ENCODE data around the gene SAMHD1.
A peak's percentile ranks its signal among the peaks of the same experiment; 100 is the strongest.
"Not testable (repeated sequence)": the region's sequence is repeated elsewhere in the genome, so short reads cannot be mapped to it uniquely, and the experiment has no call there.

SAMHD1 gene

DNA sequence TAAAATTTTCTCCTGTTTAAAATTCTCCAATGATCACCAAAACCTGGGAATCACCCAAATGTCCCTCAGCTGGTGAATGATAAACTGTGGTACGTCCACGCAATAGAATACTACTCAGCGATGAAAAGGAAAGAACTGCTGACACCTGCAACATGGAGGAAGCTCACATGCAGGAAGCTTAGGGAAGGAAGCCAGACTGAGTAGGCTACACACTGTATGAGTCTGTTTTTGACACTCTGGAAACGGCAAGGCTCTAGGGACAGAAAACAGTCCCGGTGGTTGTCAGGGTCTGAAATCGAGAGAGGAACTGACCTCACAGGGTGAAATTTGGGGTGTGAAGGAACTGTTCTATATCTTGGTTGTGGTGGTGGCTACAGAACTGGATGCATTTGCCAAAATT is 100.7 kb downstream of the SAMHD1 start:
- DNase-seq, result no peak

DNA sequence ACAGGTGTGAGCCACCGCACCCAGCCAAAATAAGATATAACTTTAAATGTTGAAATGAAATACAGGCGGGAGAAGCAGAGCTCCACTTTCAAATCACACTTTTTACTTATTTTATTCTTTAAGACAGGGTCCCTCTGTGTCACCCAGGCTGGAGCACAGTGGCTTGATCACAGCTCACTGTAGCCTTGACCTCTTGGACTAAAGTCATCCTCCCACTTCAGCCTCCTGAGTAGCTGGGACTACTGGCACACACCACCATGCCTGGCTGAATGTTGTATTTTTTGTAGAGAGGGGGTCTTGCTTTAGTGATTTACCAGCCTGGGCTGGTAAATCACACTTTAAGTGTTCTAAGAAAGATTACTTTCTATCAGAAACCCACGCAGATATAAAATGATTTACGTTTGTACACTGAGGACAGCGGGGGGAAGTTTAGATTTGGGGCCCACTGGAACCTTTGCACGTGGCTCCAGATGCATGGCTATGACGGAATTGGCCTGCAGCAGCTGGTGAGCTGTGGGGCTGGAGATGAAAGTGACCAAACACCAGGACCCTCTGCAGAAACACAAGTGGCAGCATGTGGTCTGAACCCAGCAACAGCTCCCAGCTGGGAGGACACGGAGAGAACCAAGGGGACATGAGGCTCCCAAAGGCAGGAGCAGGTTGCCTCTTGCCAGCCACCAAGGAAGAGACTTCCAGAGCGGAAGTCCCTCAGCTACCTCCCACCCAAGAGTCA is 102.0 kb downstream of the SAMHD1 start:
- DNase-seq, result no peak

DNA sequence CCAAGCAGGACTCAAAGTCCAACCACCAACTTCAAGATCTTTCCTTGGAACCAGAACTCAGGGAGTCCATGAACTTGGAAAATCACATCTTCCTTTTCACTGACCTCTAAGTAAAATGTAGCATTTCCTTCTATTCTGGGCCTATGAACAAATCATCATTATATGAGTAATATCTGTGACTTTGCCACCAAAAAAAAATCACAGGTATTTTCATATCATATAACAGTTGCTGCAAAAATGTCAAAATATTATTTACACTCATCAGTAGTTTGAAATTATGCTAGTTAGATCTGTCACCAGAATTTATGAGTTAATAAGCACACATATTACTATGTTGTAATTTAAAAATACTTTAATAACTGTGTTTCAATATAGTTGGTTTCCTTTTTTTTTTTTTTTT is 102.8 kb downstream of the SAMHD1 start:
- DNase-seq, result no peak

DNA sequence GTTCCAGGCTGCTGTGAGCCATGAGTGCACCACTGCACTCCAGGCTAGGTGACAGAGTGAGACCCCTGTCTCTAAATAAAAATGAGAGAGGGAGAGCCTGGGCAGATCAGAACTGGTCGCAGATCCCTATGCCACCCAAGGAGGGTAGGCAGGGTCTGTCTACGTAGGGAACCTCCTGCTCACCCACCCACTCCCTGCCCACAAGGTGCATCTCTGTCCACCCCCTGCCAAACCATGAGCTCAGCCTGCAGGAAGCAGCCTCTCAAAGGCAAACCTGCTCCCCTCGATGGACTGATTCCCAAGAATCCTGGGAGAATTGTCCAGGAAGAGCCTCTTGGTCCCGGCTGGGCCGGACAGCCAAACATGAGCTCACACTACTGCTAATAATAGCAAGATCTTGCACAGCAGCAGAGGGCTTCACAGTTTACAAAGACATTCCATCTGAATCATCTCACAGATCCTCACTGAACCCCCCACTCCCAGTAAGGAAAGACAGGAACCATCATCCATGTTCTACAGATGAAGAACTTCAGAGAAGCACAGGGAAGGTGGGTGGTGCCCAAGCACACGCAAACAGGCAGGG is 103.3 kb downstream of the SAMHD1 start:
- no peak for DNase-seq

DNA sequence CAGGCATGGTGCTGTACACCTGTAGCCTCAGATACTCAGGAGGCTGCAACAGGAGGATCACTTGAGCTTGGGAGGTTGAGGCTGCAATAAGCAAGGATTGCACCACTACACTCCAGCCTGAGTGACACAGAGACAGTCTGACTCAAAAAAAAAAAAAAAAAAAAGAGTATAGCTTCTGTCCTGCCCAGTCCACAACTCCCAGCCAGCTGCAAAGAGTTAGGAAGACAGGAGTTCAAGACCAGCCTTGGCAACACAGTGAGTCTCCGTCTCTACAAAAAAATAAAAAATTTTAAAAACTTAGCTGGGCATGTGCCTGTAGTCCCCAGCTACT is 103.8 kb downstream of the SAMHD1 start:
- DNase-seq, result no peak

DNA sequence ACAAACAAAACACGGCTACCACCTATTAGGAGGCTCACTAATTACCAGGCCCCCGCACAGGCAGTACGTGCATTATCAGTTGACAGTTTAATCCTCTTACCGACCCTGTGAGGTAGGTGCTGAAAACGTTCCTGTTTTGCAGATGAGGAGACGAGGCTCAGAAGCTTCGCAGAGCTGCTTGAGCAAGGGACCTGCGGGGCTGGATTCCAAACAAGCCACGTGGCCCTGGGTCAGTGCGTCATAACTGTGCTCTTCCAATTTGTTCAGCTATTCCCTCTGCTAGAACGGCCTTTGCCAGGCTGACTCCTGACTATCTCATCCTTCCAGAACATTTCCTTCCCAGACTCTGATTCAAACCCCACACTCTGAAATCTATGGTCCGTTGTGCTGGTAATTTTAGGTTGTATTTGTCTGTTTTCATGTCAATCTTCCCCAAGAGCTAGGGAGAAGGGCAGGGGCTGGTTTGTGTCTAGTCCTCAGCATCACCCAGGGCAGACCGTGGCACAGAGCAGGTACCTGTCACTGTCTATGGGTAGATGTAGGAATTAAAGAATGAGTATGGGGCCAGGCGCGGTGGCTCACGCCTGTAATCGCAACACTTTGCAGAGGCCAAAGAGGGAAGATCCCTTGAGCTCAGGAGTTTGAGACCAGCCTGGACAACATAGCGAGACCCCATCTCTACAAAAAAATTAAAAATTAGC is 104.3 kb downstream of the SAMHD1 start:
- DNase-seq, result peak; percentile 22

DNA sequence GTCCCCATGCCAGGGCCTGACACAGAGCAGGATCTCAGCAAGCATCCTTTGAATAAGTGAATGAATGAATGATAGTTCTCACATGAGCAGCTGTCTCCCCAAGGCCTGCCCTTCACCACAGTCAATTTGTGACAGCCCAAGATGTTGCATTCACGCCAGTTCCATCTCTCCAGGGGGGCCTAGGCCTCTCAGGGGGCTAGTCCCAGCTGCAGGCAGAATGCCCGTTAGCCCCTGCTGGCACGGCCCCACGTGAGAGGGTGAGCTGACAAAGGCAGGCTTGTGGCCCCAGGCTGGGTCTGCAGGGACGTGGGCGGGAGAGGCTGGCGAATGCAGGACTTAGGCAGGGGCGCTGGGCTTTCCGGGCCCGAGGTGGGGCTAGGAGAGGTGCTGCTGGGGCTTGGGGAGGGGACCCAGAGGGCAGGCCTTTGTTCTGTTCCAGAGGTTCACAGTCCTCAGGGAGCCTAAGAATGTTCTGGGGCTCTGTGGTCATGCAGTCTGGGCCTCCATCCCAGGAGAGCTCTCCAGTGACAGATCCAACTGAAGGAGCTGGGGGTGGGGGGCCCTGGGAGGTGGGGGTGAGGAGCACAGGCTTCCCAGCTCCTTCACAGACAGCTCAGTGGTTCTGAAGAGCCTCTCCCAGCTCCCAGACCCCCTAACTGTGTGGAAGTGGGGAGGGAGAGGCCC is 106.1 kb downstream of the SAMHD1 start:
- DNase-seq, result peak; percentile 95

DNA sequence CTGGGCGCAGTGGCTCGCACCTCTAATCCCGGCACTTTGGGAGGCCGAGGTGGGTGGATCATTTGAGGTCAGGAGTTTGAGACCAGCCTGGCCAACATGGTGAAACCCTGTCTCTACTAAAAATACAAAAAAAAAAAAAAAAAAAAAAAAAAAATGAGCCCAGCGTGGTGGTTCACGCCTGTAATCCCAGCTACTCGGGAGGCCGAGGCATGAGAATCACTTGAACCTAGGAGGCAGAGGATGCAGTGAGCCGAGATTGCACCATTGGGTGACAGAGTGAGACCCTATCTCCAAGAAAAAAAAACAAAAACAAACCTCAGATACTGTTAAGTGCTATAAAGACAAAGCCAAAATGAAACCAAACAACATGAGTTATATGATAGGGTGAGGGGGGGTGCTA is 110.5 kb downstream of the SAMHD1 start:
- not testable (repeated sequence) for DNase-seq
